Esophagus muscularis mucosa (tissue), 4 donors: ENCODE results near the gene PITPNB. TPM values are rescaled to one million over a fixed set of nuclear protein-coding genes. Genes with fewer than 3 reads are reported as not detected.

ENCODE experiments used
- DNase-seq: peaks from one replicate; pipeline ENCODE4 v3.0.0-alpha.2; 2017; ENCODE audit errors: extremely low spot score
- H3K27ac ChIP-seq, 4 donors: fragments of 200-600 bp; sonication (generic); replicated peaks in 1 of 4; 1 replicate in 3 of 4; 2 replicates in 1 of 4; pipeline ENCODE4 v1.5.1; 2016 to 2019; ENCODE audit warnings: mild to moderate bottlenecking in 1 of 4
- H3K27me3 ChIP-seq, 4 donors: fragments of 200-600 bp; sonication (generic); one replicate each; pipeline versions ENCODE4 v1.5.1 to v1.6.0; 2016 to 2019
- H3K36me3 ChIP-seq, 4 donors: fragments of 200-600 bp; sonication (generic); one replicate each; pipeline ENCODE4 v1.5.1; 2016 to 2019
- H3K4me1 ChIP-seq, 4 donors: fragments of 200-600 bp; sonication (generic); one replicate each; pipeline ENCODE4 v1.5.1; 2016 to 2019
- H3K4me3 ChIP-seq, 4 donors: fragments of 200-600 bp; sonication (generic); 1 replicate in 2 of 4; 2 replicates in 2 of 4; pipeline ENCODE4 v1.5.1; 2016 to 2019; ENCODE audit warnings: mild to moderate bottlenecking in 4 of 4, moderate library complexity in 1 of 4
- H3K9me3 ChIP-seq, 4 donors: fragments of 200-600 bp; sonication (generic); 1 replicate in 3 of 4; 2 replicates in 1 of 4; pipeline ENCODE4 v1.5.1; 2016 to 2019
- EP300 ChIP-seq: sonication (generic); formaldehyde crosslinking; IDR thresholded peaks from one replicate; pipeline ENCODE4 v1.6.1; 2017; ENCODE audit warnings: antibody characterized with exemption
- POLR2A ChIP-seq: fragments of 450-650 bp; IDR thresholded peaks from one replicate; pipeline ENCODE4 v1.6.1; 2017; ENCODE audit warnings: antibody characterized with exemption, moderate library complexity, mild to moderate bottlenecking, low read depth
- POLR2AphosphoS5 ChIP-seq, 2 donors: sonication (generic); formaldehyde crosslinking; IDR thresholded peaks; one replicate each; pipeline ENCODE4 v1.6.1; 2017; ENCODE audit warnings: antibody characterized with exemption in 2 of 2
- WGBS: methylation state at CpG from one replicate; pipeline ENCODE4 v1.1.5; 2018; 5-methylcytosine and 5-hydroxymethylcytosine counted together
- intact Hi-C: fragments of 100-400 bp; cut with DNase I; formaldehyde crosslinking; loops from one replicate; pipeline ENCODE4 v1.15.1; 2023
- total RNA-seq, 4 donors: library from RNA; depleted of rRNA; stranded (reverse); fragments of >200 nt; gene quantifications; one replicate each; pipeline versions ENCODE4 v1.1.0 to v1.2.1, GENCODE V29; 2016
- TF ChIP-seq, protein P1 (sequence below), 3 experiments: fragments of 200-600 bp in 2 of 3; fragments of 450-650 bp in 1 of 3; sonication (generic) in 2 of 3; IDR thresholded peaks; one replicate each; pipeline ENCODE4 v1.5.1; 2017 to 2019; ENCODE audit warnings: antibody characterized with exemption in 3 of 3, mild to moderate bottlenecking in 2 of 3, moderate library complexity in 1 of 3

The PITPNB gene
- total RNA-seq, 4 donors from 2014 or later = 70.3 to 99.7 (median 89.3) TPM

DNA sequence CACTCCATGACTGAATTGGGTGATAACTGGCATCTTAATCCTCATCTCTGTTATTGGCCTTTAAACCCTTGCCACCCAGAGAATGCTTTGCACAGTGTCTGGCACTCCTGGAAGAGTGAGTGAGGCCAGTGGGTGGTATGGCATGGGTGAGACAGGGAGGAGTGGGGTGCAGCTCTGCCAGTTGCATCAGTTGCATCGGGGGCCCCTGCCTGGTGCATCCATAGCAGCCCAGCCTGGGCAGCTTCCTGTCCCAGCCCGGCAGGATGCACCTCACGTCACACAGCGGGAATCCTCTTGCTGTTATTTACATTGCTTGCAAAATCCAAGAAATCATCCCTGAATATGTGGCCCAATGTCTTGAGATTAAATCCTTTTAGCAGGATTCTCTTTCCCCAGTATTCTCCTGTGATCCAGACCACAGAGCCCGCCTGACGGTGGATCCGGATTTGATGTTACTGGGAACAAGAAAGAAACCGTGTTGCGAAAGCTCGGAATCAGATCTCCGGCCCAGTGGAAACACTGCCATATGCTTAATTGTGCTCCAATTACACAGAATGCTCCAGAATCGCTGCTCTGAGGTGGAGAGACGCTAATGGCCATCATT lies 79.9 kb downstream of the PITPNB start:
- DNase-seq = no peak
- no peaks in the 10 kb centered on the region for H3K9me3 ChIP-seq
- H3K36me3 ChIP-seq = peaks cover 0 to 11% (median 4%) of the 10 kb centered on the region in 4 donors
- no peak overlapping the region for H3K27ac ChIP-seq
- no peak for TF ChIP-seq POLR2A
- no peak for TF ChIP-seq POLR2AphosphoS5 (IDR thresholded peaks at IDR 0.05)
- TF ChIP-seq, protein P1, sequence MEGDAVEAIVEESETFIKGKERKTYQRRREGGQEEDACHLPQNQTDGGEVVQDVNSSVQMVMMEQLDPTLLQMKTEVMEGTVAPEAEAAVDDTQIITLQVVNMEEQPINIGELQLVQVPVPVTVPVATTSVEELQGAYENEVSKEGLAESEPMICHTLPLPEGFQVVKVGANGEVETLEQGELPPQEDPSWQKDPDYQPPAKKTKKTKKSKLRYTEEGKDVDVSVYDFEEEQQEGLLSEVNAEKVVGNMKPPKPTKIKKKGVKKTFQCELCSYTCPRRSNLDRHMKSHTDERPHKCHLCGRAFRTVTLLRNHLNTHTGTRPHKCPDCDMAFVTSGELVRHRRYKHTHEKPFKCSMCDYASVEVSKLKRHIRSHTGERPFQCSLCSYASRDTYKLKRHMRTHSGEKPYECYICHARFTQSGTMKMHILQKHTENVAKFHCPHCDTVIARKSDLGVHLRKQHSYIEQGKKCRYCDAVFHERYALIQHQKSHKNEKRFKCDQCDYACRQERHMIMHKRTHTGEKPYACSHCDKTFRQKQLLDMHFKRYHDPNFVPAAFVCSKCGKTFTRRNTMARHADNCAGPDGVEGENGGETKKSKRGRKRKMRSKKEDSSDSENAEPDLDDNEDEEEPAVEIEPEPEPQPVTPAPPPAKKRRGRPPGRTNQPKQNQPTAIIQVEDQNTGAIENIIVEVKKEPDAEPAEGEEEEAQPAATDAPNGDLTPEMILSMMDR (IDR thresholded peaks at IDR 0.05) = no peak
- H3K4me3 ChIP-seq = no peak overlapping the region
- intact Hi-C loops = no loop called here
- WGBS = 90% methylated on average over 13 of the region's 13 CpGs
- H3K4me1 ChIP-seq = peaks cover 0 to 13% (median 0%) of the 10 kb centered on the region in 4 donors
- no peaks in the 10 kb centered on the region for H3K27me3 ChIP-seq

DNA sequence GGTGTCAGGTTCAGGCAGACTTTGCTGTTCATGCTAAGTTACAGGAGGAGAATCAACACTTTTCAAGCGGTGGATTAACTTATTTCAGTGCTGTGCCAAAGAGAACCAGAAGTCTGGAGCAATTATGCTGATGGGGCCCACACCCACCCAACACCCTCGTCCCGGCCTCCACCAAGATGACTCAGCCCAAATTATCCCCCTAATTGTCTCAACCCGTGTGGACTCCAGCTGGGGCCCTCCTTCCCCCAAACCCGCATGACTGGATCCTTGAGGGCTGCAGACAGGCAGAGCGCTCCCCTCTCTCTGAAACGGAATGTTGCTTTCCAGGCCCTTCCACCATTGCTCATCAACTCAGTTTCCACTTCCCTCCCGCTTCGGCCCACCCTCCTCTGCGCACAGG lies 82.9 kb downstream of the PITPNB start:
- intact Hi-C loops = no loop called here

DNA sequence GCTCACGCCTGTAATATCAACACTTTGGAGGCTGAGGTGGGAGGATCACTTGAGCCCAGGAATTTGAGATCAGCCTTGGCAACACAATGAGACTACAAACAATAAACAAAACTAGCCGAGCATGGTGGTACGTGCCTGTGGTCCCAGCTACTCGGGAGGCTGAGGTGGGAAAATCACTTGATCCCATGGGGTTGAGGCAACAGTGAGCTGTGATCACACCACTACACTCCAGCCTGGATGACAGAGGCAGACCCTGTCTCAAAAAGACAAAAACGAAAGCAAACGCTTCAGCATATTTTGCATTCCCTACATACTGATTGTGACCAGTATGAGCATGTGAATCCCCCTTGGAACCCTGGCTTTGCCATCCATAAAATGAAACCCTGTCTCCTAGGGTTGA lies 83.6 kb downstream of the PITPNB start:
- 100% methylated on average over 4 of the region's 6 CpGs for WGBS
- no peak for DNase-seq
- TF ChIP-seq POLR2A (no peak), POLR2AphosphoS5 (IDR thresholded peaks at IDR 0.05) (no peak), EP300 (no peak)
- TF ChIP-seq, protein P1 (IDR thresholded peaks at IDR 0.05) = no peak
- intact Hi-C loops = no loop called here
- Histone ChIP-seq H3K27ac (no peak overlapping the region), H3K4me1 (no peaks in the 10 kb centered on the region), H3K27me3 (no peaks in the 10 kb centered on the region), H3K9me3 (no peaks in the 10 kb centered on the region), H3K36me3 (peaks cover 0 to 6% (median 0%) of the 10 kb centered on the region in 4 donors), H3K4me3 (no peak overlapping the region)

More for the DNA sequence above, 82.9 kb downstream of the PITPNB start:
- Histone ChIP-seq H3K4me1 (no peaks in the 10 kb centered on the region), H3K27me3 (no peaks in the 10 kb centered on the region), H3K27ac (no peak overlapping the region), H3K9me3 (no peaks in the 10 kb centered on the region), H3K4me3 (no peak overlapping the region), H3K36me3 (peaks cover 0 to 11% (median 3%) of the 10 kb centered on the region in 4 donors)
- no peak for TF ChIP-seq POLR2A
- TF ChIP-seq, protein P1 (IDR thresholded peaks at IDR 0.05) = no peak
- TF ChIP-seq POLR2AphosphoS5 (IDR thresholded peaks at IDR 0.05) = no peak
- TF ChIP-seq EP300 = no peak
- 80% methylated on average over 10 of the region's 10 CpGs for WGBS
- DNase-seq = no peak

DNA sequence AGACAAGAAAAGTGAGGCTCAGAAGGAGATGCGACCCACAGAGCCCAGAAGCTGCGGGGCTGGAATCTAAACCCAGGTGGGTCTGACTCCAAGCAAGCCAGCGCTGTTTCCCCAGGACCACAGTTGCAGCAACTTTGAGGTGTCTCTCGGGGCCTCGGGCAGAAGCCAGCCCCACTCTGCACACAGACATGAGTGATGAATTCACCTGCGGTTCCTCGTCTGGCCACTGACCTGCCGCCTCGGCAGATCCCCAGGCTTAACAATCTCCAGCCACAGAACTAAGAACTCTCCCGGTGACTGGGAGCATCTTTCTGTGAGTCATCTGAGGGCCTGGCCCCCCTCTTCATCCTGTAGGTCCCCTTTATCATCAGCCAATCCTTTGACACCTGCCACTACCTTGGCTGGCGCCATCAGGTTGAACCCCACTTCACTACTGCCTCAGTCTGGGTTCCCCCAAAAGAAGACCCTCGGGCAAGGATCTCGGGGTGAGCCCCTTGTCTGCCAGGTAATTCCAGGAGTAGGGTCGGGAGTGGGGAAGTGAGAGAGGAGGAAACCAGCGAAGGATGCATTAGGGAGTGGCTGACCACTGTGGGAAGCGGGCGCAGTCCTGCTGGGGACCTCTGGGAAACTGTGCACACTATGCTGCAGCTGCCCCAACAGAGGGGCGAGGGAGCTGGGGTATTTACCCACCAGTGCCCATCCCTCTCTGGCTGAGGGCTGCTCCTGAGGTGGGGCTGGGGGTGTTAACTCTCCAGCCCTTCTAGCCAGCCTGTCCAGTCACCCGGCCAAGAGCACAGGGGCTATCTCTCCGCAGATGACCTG lies 84.5 kb downstream of the PITPNB start:
- WGBS = 93% methylated on average over 15 of the region's 20 CpGs
- Histone ChIP-seq H3K4me3 (no peak overlapping the region), H3K27me3 (no peaks in the 10 kb centered on the region), H3K27ac (no peak overlapping the region), H3K36me3 (peaks cover 0 to 5% (median 0%) of the 10 kb centered on the region in 4 donors), H3K9me3 (no peaks in the 10 kb centered on the region), H3K4me1 (no peaks in the 10 kb centered on the region)
- TF ChIP-seq POLR2A (no peak), POLR2AphosphoS5 (IDR thresholded peaks at IDR 0.05) (no peak), EP300 (no peak)
- TF ChIP-seq, protein P1 (IDR thresholded peaks at IDR 0.05) = no peak
- intact Hi-C loops = no loop called here
- no peak for DNase-seq
